Colonic mucosa (tissue), 4 donors: ENCODE results near the gene FXYD1. TPM values are rescaled to one million over a fixed set of nuclear protein-coding genes. Genes with fewer than 3 reads are reported as not detected.
"Not testable (repeated sequence)": the region's sequence is repeated elsewhere in the genome, so short reads cannot be mapped to it uniquely, and the experiment has no call there.

Source experiments
- DNase-seq: peaks from one replicate; pipeline ENCODE4 v3.0.0-alpha.2; 2020
- H3K27ac ChIP-seq: fragments of 200-600 bp; one replicate; pipeline ENCODE4 v1.8.0; 2021
- H3K27me3 ChIP-seq: fragments of 200-600 bp; one replicate; pipeline ENCODE4 v1.8.0; 2021
- H3K36me3 ChIP-seq: fragments of 200-600 bp; one replicate; pipeline ENCODE4 v1.8.0; 2021
- H3K4me1 ChIP-seq: fragments of 200-600 bp; one replicate; pipeline ENCODE4 v1.8.0; 2021; ENCODE audit warnings: mild to moderate bottlenecking
- H3K4me3 ChIP-seq: fragments of 200-600 bp; one replicate; pipeline ENCODE4 v1.8.0; 2021
- H3K9ac ChIP-seq, 2 donors: one replicate each; pipeline ENCODE4 v1.7.0; 2013; ENCODE audit warnings: control low read depth in 2 of 2, low read depth in 2 of 2, low read length in 2 of 2
- H3K9me3 ChIP-seq: fragments of 200-600 bp; one replicate; pipeline ENCODE4 v1.8.0; 2021
- CTCF ChIP-seq: fragments of 200-600 bp; IDR thresholded peaks from one replicate; pipeline ENCODE4 v1.8.0; 2022; ENCODE audit warnings: antibody characterized with exemption, mild to moderate bottlenecking
- intact Hi-C: fragments of 100-400 bp; cut with DNase I; formaldehyde crosslinking; loops from one replicate; pipeline ENCODE4 v1.14.1; 2022
- total RNA-seq, 2 donors: library from RNA; stranded (reverse); fragmentation: NEBNext Ultra II Directional in 1 of 2; extraction: Animal tissue kit (Norgen Biotek cat#: 25700) in 1 of 2; gene quantifications; one replicate each; pipeline ENCODE4 v1.2.1, GENCODE V29; 2021
- donor health status: healthy.
- donor health status: DM: no; HTN: no; CAD: no.
- donor health status: DM: no; HTN: no; CAD: no.

Gene FXYD1
- total RNA-seq, 2 donors from 2014 or later: 8.8 to 15.1 TPM

GRCh38 chr19:35127871-35128270 is 10.8 kb upstream of the FXYD1 start:
- Histone ChIP-seq H3K27ac (peak overlapping the region; percentile 89), H3K4me3 (no peak overlapping the region), H3K36me3 (no peaks in the 10 kb centered on the region), H3K9me3 (no peaks in the 10 kb centered on the region), H3K4me1 (peaks cover 27% of the 10 kb centered on the region), H3K9ac (peak overlapping the region in 1 of 2 donors; percentile 63), H3K27me3 (no peaks in the 10 kb centered on the region)
- intact Hi-C loops: no loop called here
- no peak for DNase-seq
- no peak for TF ChIP-seq CTCF

- Histone ChIP-seq H3K36me3 (no peaks in the 10 kb centered on the region), H3K9me3 (no peaks in the 10 kb centered on the region), H3K4me1 (peaks cover 26% of the 10 kb centered on the region), H3K9ac (peak overlapping the region in 1 of 2 donors; percentile 59), H3K27me3 (no peaks in the 10 kb centered on the region), H3K4me3 (no peak overlapping the region), H3K27ac (peak overlapping the region; percentile 89)
- TF ChIP-seq CTCF: no peak
- no peak for DNase-seq
- intact Hi-C loops: no loop called here
These were observed 10.1 kb upstream of the FXYD1 start for GRCh38 chr19:35128398-35129057.

- intact Hi-C loops, H3K9me3 ChIP-seq, H3K27me3 ChIP-seq, H3K4me3 ChIP-seq, H3K36me3 ChIP-seq: not testable (repeated sequence)
- H3K27ac ChIP-seq: peak overlapping the region; percentile 89
- peak overlapping the region; percentile 17 to 70 for H3K9ac ChIP-seq
- peak; percentile 75 for DNase-seq
- peaks cover 25% of the 10 kb centered on the region for H3K4me1 ChIP-seq
These were observed 8.8 kb upstream of the FXYD1 start for GRCh38 chr19:35129724-35130274.

GRCh38 chr19:35130761-35131720 is 7.6 kb upstream of the FXYD1 start:
- Histone ChIP-seq H3K36me3 (no peaks in the 10 kb centered on the region), H3K9ac (peak overlapping the region; percentile 13 to 70), H3K27ac (peak overlapping the region; percentile 89), H3K9me3 (no peaks in the 10 kb centered on the region), H3K27me3 (no peaks in the 10 kb centered on the region), H3K4me1 (peaks cover 18% of the 10 kb centered on the region), H3K4me3 (no peak overlapping the region)
- no peak for TF ChIP-seq CTCF
- DNase-seq: peak; percentile 88
- intact Hi-C loops: no loop called here

- no peaks in the 10 kb centered on the region for H3K9me3 ChIP-seq
- intact Hi-C loops: no loop called here
- no peak for DNase-seq
- no peak overlapping the region for H3K4me3 ChIP-seq
- TF ChIP-seq CTCF: no peak
- H3K27ac ChIP-seq: no peak overlapping the region
- H3K4me1 ChIP-seq: peaks cover 10% of the 10 kb centered on the region
- H3K27me3 ChIP-seq: no peaks in the 10 kb centered on the region
- no peak overlapping the region for H3K9ac ChIP-seq
- H3K36me3 ChIP-seq: no peaks in the 10 kb centered on the region
These were observed 6.4 kb upstream of the FXYD1 start for GRCh38 chr19:35132254-35132653.
